HG03108 (cell line): ENCODE data around the gene PDCD11.
"Not testable (repeated sequence)": the region's sequence is repeated elsewhere in the genome, so short reads cannot be mapped to it uniquely, and the experiment has no call there.

Experiments
- ATAC-seq: cut with Tn5 transposase; IDR thresholded peaks from one replicate; pipeline ENCODE4 v1.9.1; 2021; ENCODE audit warnings: moderate library complexity; ENCODE audit not compliant: unreplicated experiment

The PDCD11 gene

GRCh38 chr10:103415581-103415980 is 19.2 kb downstream of the PDCD11 start:
- no peak for ATAC-seq

- no peak for ATAC-seq
Measured at GRCh38 chr10:103416436-103417147, 20.2 kb downstream of the PDCD11 start.

GRCh38 chr10:103417148-103417469 is 20.7 kb downstream of the PDCD11 start:
- ATAC-seq = not testable (repeated sequence)

- ATAC-seq = no peak
Measured at GRCh38 chr10:103417601-103418000, 21.2 kb downstream of the PDCD11 start.

GRCh38 chr10:103419101-103419500 is 22.7 kb downstream of the PDCD11 start:
- ATAC-seq = no peak

- ATAC-seq = no peak
Measured at GRCh38 chr10:103423748-103424147, 27.3 kb downstream of the PDCD11 start.

- ATAC-seq = no peak
Measured at GRCh38 chr10:103427866-103428265, 31.4 kb downstream of the PDCD11 start.

- ATAC-seq = no peak
Measured at GRCh38 chr10:103428989-103429643, 32.7 kb downstream of the PDCD11 start.

GRCh38 chr10:103429647-103430046 is 33.2 kb downstream of the PDCD11 start:
- ATAC-seq = no peak

GRCh38 chr10:103431902-103432301 is 35.5 kb downstream of the PDCD11 start:
- no peak for ATAC-seq

- no peak for ATAC-seq
Measured at GRCh38 chr10:103433858-103434257, 37.4 kb downstream of the PDCD11 start.

GRCh38 chr10:103439776-103440175 is 43.4 kb downstream of the PDCD11 start:
- no peak for ATAC-seq

- no peak for ATAC-seq
Measured at GRCh38 chr10:103440416-103440815, 44.0 kb downstream of the PDCD11 start.

GRCh38 chr10:103441206-103441605 is 44.8 kb downstream of the PDCD11 start:
- ATAC-seq = no peak

- ATAC-seq = no peak
Measured at GRCh38 chr10:103441611-103442010, 45.2 kb downstream of the PDCD11 start.

GRCh38 chr10:103442031-103442461 is 45.6 kb downstream of the PDCD11 start:
- ATAC-seq = no peak

- ATAC-seq = no peak
Measured at GRCh38 chr10:103443475-103444185, 47.2 kb downstream of the PDCD11 start.

- ATAC-seq = no peak
Measured at GRCh38 chr10:103444478-103444877, 48.1 kb downstream of the PDCD11 start.

GRCh38 chr10:103445366-103445765 is 48.9 kb downstream of the PDCD11 start:
- ATAC-seq = no peak

GRCh38 chr10:103445767-103446567 is 49.5 kb downstream of the PDCD11 start:
- no peak for ATAC-seq

- no peak for ATAC-seq
Measured at GRCh38 chr10:103447187-103447586, 50.8 kb downstream of the PDCD11 start.
